Right cardiac atrium (tissue), 5 donors: ENCODE data around the gene STK35. TPM values are rescaled to one million over a fixed set of nuclear protein-coding genes. Genes with fewer than 3 reads are reported as not detected.

ENCODE experiments used
- ATAC-seq, 2 donors: fragments of 200-7000 bp; cut with Tn5 transposase; one replicate each; pipeline versions ENCODE4 v1.8.0 to v1.9.1; 2020; ENCODE audit warnings: moderate library complexity in 2 of 2, mild to moderate bottlenecking in 1 of 2
- DNase-seq, 3 donors: peaks; one replicate each; pipeline ENCODE4 v3.0.0-alpha.2; 2020
- H3K27ac ChIP-seq: one replicate; pipeline ENCODE4 v1.5.1; 2013; ENCODE audit warnings: mild to moderate bottlenecking, low read length, control low read depth, moderate library complexity
- H3K27me3 ChIP-seq: one replicate; pipeline ENCODE4 v1.6.1; 2013; ENCODE audit not compliant: control insufficient read depth, insufficient read depth
- H3K4me1 ChIP-seq: one replicate; pipeline ENCODE4 v1.6.1; 2013; ENCODE audit warnings: low read length; ENCODE audit not compliant: control insufficient read depth, insufficient read depth
- H3K4me3 ChIP-seq: one replicate; pipeline ENCODE4 v1.5.1; 2013; ENCODE audit warnings: low read length, control low read depth
- H3K9me3 ChIP-seq: one replicate; pipeline ENCODE4 v1.6.1; 2013; ENCODE audit warnings: low read length; ENCODE audit not compliant: control insufficient read depth
- WGBS: extraction: QIAGEN DNeasy Blood & Tissue Kit; methylation state at CpG from one replicate; pipeline ENCODE4 v1.1.7; 2013; 5-methylcytosine and 5-hydroxymethylcytosine counted together
- intact Hi-C, 4 donors: fragments of 100-400 bp; cut with DNase I; formaldehyde crosslinking; loops; one replicate each; pipeline versions ENCODE4 v1.11.0 to v1.14.0; 2022 to 2023
- long read RNA-seq, 4 donors: library from polyadenylated mRNA; unstranded; transcript quantifications; one replicate each; pipeline ENCODE4 v2.0.0, GENCODE V29; 2020 to 2021
- polyA plus RNA-seq: library from polyadenylated mRNA; stranded (reverse); fragments of 200-250 nt; gene quantifications from one replicate; pipeline ENCODE4 v1.2.3, GENCODE V29; 2013
- total RNA-seq, 4 donors: library from RNA; stranded (reverse); fragmentation: NEBNext Ultra II Directional; extraction: Animal tissue kit (Norgen Biotek cat#: 25700); gene quantifications; one replicate each; pipeline ENCODE4 v1.2.1, GENCODE V29; 2021
- donor health status: healthy with polysubstance abuse.
- donor health status: DM: no; HTN: yes; CAD: no.
- donor health status: DM: no; HTN: no; CAD: no.
- donor health status: DM: no; HTN: yes; CAD: no; lungs with severe emphysema.
- donor health status: DM: yes; HTN: yes; CAD: no.

The STK35 gene
- 10 to 100 TPM; 10.8 to 16.5 (median 12.7) TPM for total RNA-seq
- polyA plus RNA-seq = 7.8 TPM
- long read RNA-seq, donor 1, full-length matches to known transcripts = 2 of 28 reads
- long read RNA-seq, donor 1, partial matches to known transcripts = 3 of 28 reads
- long read RNA-seq, donor 1, other reads (novel, unspliced or antisense) = 23 of 28 reads
- long read RNA-seq, donor 2, partial matches to known transcripts = 3 of 7 reads
- long read RNA-seq, donor 2, other reads (novel, unspliced or antisense) = 4 of 7 reads
- long read RNA-seq, donor 3, partial matches to known transcripts = 0 of 59 reads
- long read RNA-seq, donor 3, other reads (novel, unspliced or antisense) = 59 of 59 reads
- long read RNA-seq, donor 4, full-length matches to known transcripts = 1 of 7 reads
- long read RNA-seq, donor 4, partial matches to known transcripts = 0 of 7 reads
- long read RNA-seq, donor 4, other reads (novel, unspliced or antisense) = 6 of 7 reads

DNA sequence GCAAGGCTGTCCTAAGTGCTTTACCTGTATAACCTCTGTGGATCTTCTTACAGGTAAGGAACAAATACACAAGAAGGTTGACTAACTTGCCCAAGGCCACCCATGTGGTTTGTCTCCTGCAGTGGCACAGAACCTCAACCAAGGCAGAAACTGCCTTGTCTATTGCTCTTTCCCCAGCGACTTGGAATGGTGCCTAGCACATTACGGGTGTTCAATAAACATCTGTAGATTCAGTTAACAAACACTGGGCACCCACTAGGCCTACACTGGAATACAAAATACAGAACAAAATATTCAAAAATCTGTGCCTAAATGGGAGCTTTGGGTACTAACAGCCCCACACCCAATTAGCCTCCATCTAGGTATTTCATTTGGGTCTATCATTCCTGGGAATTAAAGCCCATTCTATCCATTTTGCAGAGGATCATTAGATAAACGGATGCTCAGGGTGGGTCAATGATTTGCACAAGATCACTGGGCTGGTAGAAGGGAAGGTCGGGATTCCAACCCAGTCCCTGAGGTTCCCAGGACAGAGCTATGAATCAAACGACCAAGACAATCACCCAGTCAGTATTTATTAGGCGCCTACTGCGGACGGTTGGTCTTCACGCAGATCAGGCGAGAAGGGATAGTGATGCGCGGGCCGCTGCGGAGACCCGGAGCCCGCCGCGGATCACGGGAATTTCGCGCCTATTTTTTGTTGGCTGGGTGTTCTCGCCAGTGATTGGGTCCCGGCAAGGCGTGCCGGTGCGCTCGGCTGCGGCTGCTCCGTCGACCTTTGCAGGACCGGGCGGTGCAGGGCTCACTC lies at the start of gene STK35:
Gene STK35, plus strand, starts transcription at position 771 of the 808 bp plus-strand sequence. CDS start 55 bp downstream, outside the sequence.
- Histone ChIP-seq H3K9me3 (no peaks in the 10 kb centered on the region), H3K4me3 (peak within 1 kb of the TSS; percentile 69), H3K4me1 (peaks cover 2% of the 10 kb centered on the region), H3K27me3 (no peaks in the 10 kb centered on the region), H3K27ac (peak within 1 kb of the TSS; percentile 97)
- peak; percentile 83 to 88 for ATAC-seq
- 2% methylated on average over 32 of the region's 32 CpGs for WGBS
- intact Hi-C loops = loop anchor here in 1 of 4 donors (5.0 to 10.0 kb wide), 2 partner anchors 51 to 136 kb away; no protein-coding TSS in a partner anchor
- DNase-seq = peak in 1 of 3 donors; percentile 94

DNA sequence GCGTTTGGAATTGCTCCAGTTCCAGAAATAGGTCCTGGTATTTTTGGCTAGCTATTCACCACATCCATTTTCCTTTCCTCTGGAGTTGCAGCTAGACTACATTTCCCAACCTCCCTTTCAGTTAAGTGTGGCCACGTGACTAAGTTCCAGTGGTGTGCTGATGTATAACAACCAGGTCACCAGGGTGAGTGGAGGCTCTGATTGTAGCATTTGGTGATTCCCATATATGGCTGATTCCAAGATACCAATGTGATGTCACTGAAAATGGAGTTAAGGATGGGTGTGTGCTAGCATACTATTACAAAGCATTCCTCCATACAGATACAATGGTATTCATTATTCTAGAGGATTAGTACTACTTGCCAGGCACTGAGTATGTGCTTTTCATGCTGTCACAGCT lies 49.7 kb upstream of the STK35 start:
- ATAC-seq (no peak), DNase-seq (no peak)
- Histone ChIP-seq H3K9me3 (peaks cover 3% of the 10 kb centered on the region), H3K4me3 (no peak overlapping the region), H3K27me3 (no peaks in the 10 kb centered on the region), H3K27ac (no peak overlapping the region), H3K4me1 (no peaks in the 10 kb centered on the region)
- 48% methylated on average over 2 of the region's 2 CpGs for WGBS
- intact Hi-C loops = no loop called here

DNA sequence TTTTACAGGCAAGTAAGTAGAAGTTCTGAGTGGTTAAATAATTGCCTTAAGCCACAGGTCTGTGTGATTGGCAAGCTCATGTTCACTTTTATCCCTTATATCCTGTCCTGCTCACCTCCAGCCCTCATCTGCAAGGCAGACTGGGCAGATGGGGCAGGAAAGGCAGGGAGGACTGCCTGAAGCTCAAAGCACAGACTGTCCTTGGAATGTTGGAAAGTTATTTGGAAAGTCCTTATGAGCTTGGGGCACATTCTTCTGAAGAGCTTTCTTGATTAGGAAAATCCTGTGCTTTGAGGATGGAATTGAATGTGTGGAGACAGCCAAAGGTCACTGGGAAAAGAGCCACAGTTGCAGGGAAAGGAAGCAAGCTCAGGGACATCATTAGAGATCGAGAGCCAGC lies 48.9 kb upstream of the STK35 start:
- Histone ChIP-seq H3K4me3 (no peak overlapping the region), H3K27ac (no peak overlapping the region), H3K9me3 (peaks cover 3% of the 10 kb centered on the region), H3K27me3 (no peaks in the 10 kb centered on the region), H3K4me1 (no peaks in the 10 kb centered on the region)
- DNase-seq (no peak), ATAC-seq (no peak)
- WGBS = 49% methylated on average over 1 of the region's 1 CpG
- intact Hi-C loops = no loop called here

DNA sequence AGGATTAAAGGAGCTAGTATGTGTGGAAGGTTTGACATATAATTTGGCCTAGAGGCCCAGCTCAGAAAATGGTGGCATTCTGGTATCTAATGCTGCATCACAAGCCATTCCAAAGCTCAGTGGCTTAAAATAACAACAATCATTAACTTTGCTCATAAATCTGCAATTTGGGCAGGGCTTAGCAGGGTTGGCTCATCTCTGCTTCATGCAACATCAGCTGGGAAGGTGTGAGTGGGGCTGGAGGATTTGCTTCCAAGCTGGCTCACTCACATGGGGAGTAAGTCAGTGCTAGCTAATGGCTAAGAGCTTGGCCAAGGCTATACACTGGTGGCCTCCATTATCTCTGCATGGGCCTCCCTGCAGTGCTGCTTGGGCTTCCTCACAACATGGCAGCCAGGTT lies 48.0 kb upstream of the STK35 start:
- H3K4me3 ChIP-seq = no peak overlapping the region
- intact Hi-C loops = no loop called here
- H3K9me3 ChIP-seq = peaks cover 3% of the 10 kb centered on the region
- no peak for ATAC-seq
- H3K27ac ChIP-seq = no peak overlapping the region
- H3K27me3 ChIP-seq = no peaks in the 10 kb centered on the region
- H3K4me1 ChIP-seq = no peaks in the 10 kb centered on the region
- DNase-seq = no peak

DNA sequence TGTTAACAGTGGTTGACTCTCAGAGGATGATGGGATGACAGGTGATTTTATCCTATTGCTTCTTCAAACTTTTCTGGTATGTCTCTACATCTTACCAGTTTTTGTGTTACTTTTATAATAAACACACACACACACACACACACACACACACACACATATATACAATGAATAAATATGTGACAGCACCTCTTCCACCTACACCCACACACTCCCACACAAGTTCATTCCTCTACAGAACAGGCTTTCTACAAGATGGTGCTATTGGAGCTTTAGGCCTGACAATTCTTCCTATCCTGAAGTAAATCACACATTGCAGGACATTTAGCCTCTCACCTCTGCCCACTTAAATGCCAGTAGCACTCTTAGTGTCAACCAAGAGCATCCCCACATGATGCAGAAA lies 46.7 kb upstream of the STK35 start:
- no peak overlapping the region for H3K27ac ChIP-seq
- H3K4me3 ChIP-seq = no peak overlapping the region
- DNase-seq (no peak), ATAC-seq (no peak)
- peaks cover 3% of the 10 kb centered on the region for H3K9me3 ChIP-seq
- intact Hi-C loops = no loop called here
- no peaks in the 10 kb centered on the region for H3K27me3 ChIP-seq
- H3K4me1 ChIP-seq = no peaks in the 10 kb centered on the region

DNA sequence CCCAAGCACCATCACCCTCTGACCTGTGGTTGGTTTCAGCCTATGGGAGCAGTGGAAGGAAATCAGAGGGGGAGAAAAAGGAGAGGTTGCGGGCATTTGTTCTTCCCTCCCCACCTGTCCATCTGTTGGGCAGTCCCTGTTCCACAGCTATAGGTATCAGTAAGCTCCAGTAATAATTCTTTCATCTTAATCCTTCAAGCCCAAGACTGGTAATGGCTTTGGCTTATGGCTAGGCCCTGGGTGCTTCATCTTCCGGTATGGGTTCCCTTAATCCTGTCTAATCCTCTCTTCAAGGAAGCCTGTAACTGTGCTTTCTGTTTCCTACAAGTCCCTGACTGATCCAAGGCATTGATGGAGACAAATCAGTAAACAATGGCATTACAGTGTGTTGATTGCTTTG lies 42.2 kb upstream of the STK35 start:
- no peak overlapping the region for H3K4me3 ChIP-seq
- 85% methylated on average over 2 of the region's 2 CpGs for WGBS
- H3K27ac ChIP-seq = no peak overlapping the region
- ATAC-seq (no peak), DNase-seq (no peak)
- no peaks in the 10 kb centered on the region for H3K9me3 ChIP-seq
- no peaks in the 10 kb centered on the region for H3K27me3 ChIP-seq
- H3K4me1 ChIP-seq = no peaks in the 10 kb centered on the region
- intact Hi-C loops = no loop called here

DNA sequence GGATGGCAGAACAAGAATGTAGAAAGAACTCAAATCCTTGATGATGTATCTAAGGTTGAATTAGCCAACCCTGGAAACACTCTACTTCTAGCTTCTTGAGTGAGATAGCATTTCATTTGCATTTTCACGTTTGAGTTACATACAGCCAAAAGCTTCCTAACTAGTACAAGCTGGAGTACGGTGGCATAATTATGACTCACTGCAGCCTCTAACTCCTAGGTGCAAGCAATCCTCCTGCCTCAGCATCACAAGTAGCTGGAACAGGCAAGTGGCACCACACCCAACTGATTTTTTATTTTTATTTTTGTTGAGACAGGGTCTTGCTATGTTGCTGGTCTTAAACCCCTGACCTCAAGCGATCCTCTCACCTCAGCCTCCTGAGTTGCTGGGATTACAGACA lies 36.5 kb upstream of the STK35 start:
- peaks cover 3% of the 10 kb centered on the region for H3K27me3 ChIP-seq
- H3K4me3 ChIP-seq = no peak overlapping the region
- no peak for ATAC-seq
- no peaks in the 10 kb centered on the region for H3K4me1 ChIP-seq
- intact Hi-C loops = no loop called here
- H3K27ac ChIP-seq = no peak overlapping the region
- no peak for DNase-seq
- H3K9me3 ChIP-seq = no peaks in the 10 kb centered on the region
- 61% methylated on average over 3 of the region's 3 CpGs for WGBS

DNA sequence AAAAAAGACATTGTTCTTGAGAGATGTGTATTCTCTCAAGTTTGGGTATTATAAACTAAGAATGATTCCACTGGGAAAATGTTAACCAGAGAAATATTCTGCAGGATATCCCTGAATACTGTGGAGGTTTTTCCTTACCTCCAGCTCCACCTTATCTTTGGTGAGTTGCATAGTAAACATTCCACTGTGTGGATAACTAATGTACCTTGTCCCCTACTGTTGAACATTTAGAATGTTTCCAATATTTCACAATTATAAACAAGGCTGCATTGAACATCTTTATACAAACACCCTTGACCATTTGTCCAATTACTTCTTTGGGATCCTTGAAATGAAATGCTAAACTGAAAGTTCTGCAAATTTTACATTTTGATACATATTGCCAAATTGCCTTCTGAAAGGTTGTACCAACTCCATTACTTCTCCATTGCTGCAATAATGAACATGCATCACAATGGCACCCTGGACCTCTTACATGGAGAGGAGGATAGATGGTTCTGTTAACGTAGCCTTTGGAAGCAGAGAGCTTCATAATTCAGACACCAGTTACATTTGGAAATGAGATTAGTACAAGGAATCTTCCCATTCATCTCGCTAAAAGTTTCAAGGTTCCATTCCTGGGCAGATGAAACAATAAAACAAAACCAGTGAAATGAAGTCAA lies 35.0 kb upstream of the STK35 start:
- DNase-seq (no peak), ATAC-seq (no peak)
- no peaks in the 10 kb centered on the region for H3K4me1 ChIP-seq
- intact Hi-C loops = no loop called here
- H3K27ac ChIP-seq = no peak overlapping the region
- WGBS = 73% methylated on average over 2 of the region's 2 CpGs
- H3K4me3 ChIP-seq = no peak overlapping the region
- H3K9me3 ChIP-seq = no peaks in the 10 kb centered on the region
- peaks cover 3% of the 10 kb centered on the region for H3K27me3 ChIP-seq

DNA sequence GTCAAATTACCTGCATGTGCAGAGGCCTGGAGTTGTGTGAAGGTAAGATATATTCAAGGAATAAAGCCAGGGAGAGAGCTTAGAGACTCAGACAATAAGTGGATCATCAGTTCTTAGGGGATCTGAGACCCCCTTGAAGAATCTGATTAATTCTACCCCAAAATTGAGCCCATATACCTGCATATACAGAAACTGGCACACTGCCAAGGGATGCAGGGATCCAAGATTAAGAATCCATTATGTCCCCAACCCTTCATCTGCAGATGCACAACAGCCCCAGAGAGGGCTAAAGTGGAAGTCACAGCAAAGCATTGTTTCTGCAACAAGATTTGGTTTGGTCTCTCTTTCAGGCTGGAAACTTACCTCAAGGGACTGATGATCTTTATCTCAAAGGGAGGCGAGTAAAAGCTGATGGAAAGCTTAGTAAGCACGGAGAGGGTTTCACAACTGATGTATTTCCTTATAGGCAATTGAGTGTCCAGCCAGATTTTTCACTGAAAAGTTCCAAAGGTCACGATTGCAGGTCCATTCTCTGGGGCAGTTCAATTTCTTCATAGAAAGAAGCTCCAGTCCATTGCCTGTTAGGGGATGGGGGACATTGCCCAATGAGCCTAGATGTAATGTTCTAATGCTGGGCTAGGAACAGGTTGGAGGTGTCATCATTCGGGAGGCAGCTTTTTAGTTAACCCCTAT lies 20.9 kb upstream of the STK35 start:
- Histone ChIP-seq H3K27ac (no peak overlapping the region), H3K4me3 (no peak overlapping the region), H3K27me3 (no peaks in the 10 kb centered on the region), H3K4me1 (no peaks in the 10 kb centered on the region), H3K9me3 (no peaks in the 10 kb centered on the region)
- DNase-seq (no peak), ATAC-seq (no peak)
- intact Hi-C loops = loop anchor here in 1 of 4 donors (10.0 kb wide), 1 partner anchor 84 kb away; no protein-coding TSS in a partner anchor
- 67% methylated on average over 4 of the region's 4 CpGs for WGBS

DNA sequence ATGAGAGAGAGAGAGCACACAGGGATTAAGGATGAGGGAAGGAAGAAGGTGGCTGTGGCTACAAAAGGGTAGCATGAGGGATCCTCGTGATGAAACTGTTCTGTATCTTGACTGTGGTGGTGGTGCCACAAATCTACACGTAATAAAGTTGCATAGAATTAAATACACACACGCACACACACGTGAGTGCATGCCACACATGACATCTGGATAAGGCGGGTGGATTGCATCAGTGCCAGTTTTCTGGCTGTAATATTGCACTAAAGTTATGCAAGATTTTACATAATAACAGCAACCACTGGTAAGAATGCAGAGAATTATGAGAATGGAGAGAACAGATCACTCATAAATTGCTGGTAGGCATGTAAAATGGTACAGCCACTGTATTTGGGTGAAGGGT lies 16.9 kb upstream of the STK35 start:
- WGBS = 53% methylated on average over 5 of the region's 5 CpGs
- ATAC-seq (no peak), DNase-seq (no peak)
- Histone ChIP-seq H3K4me3 (no peak overlapping the region), H3K9me3 (no peaks in the 10 kb centered on the region), H3K27ac (no peak overlapping the region), H3K4me1 (peaks cover 2% of the 10 kb centered on the region), H3K27me3 (no peaks in the 10 kb centered on the region)
- intact Hi-C loops = loop anchor here in 3 of 4 donors (5.0 to 10.0 kb wide), 2 partner anchors 80 to 88 kb away; no protein-coding TSS in a partner anchor
